NCI-H2196 treated with DMSO at 0.1 percent for 48 hours (cell line): ENCODE results near the gene F10.
"Not testable (repeated sequence)": the region's sequence is repeated elsewhere in the genome, so short reads cannot be mapped to it uniquely, and the experiment has no call there.

ENCODE experiments used
- DNase-seq: peaks from one replicate; lab custom pipeline; 2025; ENCODE audit not compliant: unreplicated experiment; lab: John Stamatoyannopoulos, UW

Gene F10

GRCh38 chr13:113151745-113152690 lies 29.4 kb downstream of the F10 start:
- DNase-seq: no peak

- no peak for DNase-seq
Measured at GRCh38 chr13:113152691-113152983, 30.0 kb downstream of the F10 start.

DNA sequence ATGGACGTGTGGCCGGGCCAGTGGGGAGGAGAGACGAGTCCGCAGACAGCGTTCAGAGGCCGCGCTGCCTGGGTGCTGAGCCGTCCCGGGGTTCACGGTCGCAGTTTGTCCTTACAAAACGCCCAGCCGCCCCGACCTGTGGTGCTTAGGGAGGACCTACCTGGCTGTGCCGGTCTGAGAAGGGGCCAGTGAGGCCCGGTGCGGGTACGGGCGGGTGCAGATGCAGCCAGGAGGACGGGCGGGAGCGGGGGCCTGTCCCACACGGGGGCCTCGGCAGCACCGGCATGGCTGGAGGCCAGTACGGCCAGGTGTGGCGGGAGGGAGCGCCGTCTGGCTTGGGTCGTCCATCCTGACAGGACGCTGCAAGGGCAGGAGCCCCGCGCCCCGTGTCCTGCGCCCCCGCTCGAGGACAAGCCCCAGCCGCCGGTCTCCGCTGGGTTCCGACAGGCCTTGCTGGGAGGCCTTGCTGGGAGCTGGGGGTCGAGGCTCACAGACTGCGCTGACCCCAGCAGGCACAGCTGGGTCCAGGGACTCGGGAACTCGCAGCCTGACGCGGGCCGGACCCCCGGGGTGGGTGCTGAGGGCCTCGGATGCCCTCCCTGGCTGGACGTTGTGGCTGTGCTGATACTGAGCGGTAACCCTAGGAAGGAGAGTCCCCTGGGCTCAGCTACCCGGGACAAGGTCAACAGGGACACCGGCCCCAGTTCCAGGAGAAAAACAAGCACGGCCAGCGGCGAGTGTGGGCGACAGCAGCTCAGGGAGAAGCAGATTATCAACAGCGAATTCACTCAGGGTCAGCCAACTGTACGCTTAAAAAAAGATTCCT lies 30.6 kb downstream of the F10 start:
- DNase-seq: no peak

DNA sequence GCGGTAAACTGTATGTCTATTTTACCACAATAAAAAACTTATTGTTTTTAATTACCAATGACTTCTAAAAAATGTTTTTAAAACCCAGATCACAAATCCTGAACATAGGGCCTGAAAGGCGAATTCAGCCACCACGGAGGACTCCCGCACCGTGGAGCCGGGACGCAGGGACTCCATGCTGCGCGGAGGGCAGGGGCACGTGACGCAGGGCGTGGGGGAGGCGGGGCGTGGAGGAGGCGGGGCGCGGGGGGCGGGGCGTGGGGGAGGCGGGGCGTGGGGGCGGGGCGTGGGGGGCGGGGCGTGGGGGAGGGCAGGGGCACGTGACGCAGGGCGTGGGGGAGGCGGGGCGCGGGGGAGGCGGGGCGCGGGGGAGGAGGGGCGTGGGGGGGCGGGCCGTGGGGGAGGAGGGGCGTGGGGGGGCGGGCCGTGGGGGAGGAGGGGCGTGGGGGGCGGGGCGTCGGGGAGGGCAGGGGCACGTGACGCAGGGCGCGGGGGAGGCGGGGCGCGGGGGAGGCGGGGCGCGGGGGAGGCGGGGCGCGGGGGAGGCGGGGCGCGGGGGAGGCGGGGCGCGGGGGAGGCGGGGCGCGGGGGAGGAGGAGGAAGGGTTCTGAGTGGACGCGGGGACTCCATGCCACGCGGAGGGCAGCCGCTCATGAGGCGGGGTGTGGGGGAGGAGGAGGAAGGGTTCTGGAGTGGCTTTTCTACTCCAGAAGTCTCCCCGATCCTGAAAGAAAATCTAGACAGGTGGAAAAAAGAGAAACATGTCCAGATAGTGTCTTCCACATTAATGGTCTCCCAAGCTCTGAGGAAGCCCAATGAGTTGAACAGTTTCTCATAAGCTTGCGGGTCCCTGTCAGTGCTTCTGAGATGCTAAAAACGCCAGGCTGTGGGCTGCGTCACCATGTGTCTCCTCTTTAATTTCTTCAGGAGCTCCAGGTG lies 31.5 kb downstream of the F10 start:
- peak; percentile 1 for DNase-seq

- DNase-seq: no peak
Measured at GRCh38 chr13:113155201-113155600, 32.6 kb downstream of the F10 start.

- DNase-seq: no peak
Measured at GRCh38 chr13:113155982-113156655, 33.5 kb downstream of the F10 start.

DNA sequence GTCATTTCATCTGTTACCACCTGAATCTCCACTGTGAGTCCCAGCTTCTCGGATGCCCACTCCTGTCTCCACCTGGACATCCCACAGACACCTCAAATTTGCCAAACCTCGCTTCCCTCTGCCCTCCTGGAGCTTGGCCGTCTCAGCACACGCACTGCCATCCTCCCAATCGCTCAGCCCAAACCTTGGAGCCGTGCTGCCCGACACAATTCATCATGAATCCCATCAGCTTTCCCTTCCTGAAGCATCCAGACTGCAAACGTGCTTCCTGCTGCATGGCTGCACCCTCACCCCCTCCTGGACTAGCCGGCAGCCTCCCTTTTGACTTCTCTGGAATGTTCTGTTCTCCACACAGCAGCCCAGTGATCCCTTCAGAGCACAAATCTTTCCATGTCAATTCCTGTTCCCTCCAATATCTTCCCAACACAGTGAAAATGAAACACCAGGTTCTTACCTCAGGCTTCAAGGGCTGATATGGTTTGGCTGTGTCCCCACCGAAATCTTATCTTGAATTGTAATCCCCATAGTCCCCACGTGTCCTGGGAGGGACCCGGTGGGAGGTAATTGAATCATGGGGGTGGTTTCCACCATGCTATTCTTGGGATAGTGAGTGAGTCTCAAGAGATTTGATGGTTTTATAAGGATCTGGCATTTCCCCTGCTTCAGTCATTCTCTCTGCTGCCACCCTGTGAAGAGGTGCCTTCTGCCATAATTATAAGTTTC lies 34.8 kb downstream of the F10 start:
- no peak for DNase-seq

DNA sequence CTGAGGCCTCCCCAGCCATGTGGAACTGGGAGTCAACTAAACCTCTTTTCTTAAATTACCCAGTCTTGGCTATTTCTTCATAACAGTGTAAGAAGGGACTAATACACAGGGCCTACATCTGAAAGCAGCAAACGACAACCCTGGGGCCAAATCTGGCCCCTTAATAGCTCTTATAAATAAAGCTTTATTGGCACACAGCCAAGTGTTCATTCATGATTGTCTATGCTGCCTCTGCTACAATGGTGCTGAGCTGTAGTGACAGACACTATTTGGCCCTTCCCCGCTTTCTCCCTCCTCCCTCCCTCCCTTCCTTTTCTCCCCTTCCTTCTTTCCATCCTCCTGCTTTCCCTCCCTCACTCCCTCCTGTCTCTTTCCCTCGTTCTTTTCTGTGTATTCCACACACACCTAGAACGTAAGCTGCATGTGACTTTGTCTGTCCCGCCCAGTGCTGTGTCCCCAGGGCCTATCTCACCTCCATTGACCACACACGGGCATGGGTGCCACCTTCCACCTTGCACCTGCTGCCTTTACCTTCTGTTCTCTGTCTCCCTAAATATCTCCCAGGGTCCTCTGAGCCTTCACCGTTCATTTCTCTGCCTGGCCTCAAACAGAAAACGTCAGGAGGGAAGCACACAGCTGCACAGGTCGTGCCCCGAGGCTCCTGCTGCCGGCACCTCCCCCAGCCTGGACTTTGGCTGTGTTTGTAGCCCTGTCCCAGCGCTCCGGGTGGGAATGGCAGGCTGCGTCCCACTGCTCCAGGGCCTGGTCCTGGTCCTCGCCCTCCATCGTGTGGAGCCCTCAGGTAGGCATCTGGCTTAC lies 35.5 kb downstream of the F10 start, which contains the start of gene PROZ:
PROZ (plus strand) TSS at position 720 of the 819 bp plus-strand sequence; CDS start at position 733, 13 bp downstream.
- no peak for DNase-seq

DNA sequence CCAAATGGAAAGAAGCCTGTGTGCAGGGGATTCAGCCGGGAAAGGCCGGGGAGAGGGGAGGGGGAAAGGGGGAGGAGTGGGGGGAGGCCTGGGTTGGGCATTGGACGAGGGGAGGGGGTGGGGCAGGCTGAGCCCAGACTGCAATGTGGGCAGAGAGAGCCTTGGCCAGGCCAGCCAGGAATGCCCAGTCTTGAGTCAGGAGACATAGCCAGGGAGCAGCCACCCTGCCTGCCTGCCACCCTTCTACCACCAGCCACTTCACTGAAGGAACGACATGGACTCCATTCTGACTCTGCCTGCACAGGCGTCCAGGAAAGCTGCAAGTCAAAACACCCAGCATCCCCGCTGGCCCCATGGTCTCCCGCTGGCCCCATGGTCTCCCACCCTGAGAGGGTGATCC lies 36.3 kb downstream of the F10 start:
- DNase-seq: no peak

- no peak for DNase-seq
Measured at GRCh38 chr13:113159701-113160100, 37.1 kb downstream of the F10 start.

GRCh38 chr13:113160983-113161382 lies 38.4 kb downstream of the F10 start:
- no peak for DNase-seq

GRCh38 chr13:113161433-113161832 lies 38.8 kb downstream of the F10 start:
- DNase-seq: no peak

- DNase-seq: not testable (repeated sequence)
Measured at GRCh38 chr13:113161975-113162374, 39.4 kb downstream of the F10 start.

DNA sequence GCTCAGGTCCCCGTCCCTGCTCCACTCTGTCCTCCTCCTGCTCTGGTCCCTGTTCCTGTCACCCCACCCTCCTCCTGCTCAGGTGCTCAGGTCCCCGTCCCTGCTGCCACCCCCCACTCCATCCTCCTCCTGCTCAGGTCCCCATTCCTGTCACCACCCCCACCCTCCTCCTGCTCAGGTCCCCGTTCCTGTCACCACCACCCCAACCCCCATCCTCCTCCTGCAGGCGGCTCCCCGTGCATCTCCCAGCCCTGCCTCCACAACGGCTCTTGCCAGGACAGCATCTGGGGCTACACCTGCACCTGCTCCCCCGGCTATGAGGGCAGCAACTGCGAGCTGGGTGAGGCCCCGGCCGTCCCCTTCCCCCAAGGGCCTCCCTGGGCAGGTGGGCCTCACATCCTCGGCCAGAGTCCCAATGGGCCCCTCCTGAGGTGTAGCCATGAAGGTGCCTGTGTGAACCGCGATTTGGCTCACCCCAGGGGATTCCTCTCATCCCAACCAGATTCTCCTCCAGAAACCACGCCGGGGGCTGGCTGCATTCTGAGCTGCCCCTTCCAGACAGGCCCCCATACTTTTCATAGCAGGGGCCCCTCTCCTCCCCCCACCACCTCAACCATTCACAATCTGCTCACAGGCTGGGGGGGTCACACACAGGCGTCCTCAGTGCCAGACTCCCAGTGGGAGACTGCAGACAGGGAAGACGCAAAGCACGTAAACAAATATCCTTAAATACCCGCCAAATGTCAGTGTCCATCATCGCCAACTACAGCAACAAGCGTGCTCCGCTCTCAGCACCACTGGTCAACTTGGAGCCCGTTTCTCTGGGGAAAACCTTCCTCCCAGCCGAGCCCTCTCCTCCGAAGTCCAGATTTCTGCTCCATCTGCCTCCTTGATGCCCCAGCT lies 40.4 kb downstream of the F10 start:
- no peak for DNase-seq

- DNase-seq: no peak
Measured at GRCh38 chr13:113164492-113164891, 41.9 kb downstream of the F10 start.

GRCh38 chr13:113166266-113166665 lies 43.7 kb downstream of the F10 start:
- no peak for DNase-seq

DNA sequence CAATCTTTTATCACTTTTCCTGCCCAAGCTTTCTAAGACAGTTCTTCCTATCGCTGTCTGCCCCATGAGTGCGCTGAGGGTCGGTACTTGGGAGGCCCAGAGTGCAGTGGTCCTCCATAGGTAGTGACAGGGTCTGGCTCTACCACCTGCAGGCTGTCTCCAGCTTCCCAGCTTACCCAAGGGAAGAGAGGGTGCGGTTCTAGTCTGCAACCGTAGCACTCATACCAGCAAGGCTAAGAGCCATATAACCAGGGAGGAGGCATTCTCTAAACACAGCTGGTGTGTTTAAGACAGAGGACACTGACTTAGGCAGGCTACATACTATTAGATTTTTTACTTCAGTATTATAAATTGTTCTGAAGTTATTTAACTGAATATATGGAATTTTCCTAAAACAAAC lies 44.1 kb downstream of the F10 start:
- DNase-seq: no peak

- no peak for DNase-seq
Measured at GRCh38 chr13:113167155-113167554, 44.6 kb downstream of the F10 start.
